Activated effector memory CD4-positive, alpha-beta T cell treated with anti-CD3 and anti-CD28 coated beads, Interleukin-2, amount 50 U/mL, for 16 hours (primary cell): ENCODE measurements around the gene FOXL1.

Source experiments
- DNase-seq: peaks from one replicate; pipeline ENCODE4 v3.0.0-alpha.2; 2020

The FOXL1 gene

DNA sequence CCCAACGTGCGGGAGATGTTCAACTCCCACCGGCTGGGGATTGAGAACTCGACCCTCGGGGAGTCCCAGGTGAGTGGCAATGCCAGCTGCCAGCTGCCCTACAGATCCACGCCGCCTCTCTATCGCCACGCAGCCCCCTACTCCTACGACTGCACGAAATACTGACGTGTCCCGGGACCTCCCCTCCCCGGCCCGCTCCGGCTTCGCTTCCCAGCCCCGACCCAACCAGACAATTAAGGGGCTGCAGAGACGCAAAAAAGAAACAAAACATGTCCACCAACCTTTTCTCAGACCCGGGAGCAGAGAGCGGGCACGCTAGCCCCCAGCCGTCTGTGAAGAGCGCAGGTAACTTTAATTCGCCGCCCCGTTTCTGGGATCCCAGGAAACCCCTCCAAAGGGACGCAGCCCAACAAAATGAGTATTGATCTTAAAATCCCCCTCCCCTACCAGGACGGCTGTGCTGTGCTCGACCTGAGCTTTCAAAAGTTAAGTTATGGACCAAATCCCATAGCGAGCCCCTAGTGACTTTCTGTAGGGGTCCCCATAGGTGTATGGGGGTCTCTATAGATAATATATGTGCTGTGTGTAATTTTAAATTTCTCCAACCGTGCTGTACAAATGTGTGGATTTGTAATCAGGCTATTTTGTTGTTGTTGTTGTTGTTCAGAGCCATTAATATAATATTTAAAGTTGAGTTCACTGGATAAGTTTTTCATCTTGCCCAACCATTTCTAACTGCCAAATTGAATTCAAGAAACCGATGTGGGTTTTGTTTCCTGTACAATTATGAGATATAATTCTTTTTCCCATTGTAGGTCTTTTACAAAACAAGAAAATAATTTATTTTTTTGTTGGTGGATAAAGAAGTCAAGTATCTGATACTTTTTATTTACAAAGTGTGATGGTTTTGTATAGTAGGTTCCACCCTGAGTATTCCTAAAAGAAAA lies 9.4 kb upstream of the FOXL1 start:
- no peak for DNase-seq

DNA sequence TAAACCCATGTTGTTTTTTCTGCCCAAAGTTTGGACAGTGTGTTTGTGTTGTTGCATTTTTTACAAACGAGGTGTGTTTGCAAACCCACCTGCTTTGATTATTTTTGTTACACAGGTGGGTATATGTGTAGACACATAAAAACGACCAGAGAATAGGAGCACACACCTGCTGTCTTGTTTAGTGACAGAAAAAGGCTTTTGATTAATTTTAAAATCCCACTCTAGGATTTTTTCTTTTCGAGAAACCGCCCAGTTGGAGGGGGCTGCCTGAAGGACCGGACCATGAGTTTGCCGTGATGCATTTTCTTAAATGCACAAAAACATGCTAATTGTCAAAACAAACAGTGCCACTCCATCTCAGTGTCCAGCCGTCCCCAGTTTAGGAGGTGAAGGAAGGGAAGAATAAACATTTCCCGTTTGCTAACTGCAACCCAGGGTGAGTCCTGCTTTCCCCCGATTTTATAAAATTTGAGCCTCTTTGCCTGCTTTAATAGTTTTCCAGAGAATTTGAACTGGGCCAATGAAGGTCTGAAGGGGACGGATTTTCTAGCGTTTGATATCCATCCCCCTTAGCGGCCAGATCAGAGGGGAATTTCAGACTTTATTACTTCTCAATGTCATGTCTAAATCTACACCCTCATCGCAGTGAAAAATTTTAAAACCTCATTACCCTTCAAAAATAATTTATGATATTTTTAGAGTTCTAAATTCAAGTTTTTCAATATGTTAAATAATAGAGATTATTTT lies 8.5 kb upstream of the FOXL1 start:
- no peak for DNase-seq

DNA sequence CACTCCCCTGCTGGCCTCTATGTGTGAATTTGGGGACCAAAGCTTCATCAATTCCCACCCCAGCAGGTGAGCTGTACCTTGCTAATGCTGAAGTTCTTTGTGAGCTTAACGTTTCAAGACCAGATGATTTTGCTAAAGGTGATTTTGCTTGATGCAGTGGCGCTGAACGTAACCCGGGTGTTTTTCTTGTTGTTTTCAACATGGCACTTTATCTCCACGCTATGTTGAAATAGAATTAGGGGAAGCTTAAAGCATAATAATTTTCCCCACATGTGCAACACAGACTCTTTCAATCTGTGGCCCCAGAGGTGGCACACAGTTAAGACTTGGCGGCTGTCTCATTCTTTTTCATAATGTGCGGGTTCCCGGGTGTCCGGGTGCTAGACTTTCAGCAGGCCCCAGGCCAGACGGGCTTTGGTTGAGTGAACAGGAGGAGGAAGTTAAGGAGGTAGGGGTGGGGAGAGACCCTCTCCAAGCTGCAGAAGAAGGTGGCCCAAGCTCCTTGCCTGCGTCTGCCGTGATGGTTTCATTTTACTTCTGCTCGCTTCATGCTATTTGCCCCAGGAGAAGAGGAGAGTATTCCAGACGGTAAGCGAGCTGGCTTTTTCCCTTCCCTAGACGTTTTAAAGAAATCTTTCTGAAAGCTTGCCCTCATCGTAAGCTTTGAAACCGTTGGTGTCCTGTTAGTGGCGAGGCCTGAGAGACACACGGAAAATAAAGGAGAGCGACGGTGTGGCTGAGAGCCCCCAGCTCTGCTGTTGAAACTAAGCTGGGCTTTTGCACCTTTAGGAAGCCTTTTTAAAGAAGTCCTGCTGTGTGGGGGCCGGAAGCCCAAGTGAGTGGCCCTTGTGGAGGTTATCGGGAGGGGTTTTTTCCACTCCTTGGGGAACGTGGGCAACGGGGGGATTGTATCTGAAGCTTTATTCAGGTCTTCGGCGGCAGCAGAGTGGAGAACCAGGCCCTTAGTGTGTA lies 7.5 kb upstream of the FOXL1 start:
- DNase-seq: no peak

DNA sequence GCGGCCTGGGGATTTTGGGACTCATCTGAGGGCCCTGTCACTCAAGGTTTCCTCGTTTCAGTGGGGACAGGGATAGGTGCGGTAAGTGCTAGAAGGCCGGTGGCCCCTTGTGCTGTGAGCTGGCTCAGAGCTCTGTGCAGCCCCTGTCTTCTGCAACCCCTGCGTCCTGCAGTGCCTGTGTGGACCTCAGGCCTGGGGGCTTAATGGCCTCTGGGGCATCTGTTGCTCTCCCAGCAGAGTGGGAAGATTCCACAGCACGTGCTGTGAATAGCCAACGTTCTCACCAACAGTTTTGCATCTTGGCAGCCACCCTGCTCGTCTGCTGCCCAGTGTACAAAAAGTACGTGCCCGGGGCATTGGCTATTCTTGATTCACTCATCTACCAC lies 6.8 kb upstream of the FOXL1 start:
- no peak for DNase-seq

DNA sequence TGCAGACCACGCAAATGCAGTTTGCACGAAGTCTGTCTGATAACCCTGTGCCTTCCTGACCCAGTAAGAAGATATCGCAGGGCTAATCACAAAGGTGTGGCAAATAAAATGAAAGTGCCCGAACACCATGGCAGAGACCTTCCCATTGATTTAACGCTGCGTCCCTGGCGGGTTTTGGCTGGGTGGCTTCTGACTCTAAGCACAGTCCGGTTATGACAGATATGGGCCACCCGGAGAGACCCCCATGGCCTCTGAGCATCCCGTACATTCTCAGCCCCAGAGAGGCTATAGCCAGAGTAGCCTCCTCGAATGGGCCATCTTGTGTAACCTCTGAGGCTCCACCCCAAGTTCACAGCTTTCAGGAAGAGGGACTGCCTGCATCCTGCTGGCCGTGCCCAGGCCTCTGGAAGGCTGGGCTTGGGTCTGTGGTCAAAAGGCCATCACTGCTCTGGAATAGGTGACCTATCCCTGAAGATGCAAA lies 6.3 kb upstream of the FOXL1 start:
- no peak for DNase-seq

DNA sequence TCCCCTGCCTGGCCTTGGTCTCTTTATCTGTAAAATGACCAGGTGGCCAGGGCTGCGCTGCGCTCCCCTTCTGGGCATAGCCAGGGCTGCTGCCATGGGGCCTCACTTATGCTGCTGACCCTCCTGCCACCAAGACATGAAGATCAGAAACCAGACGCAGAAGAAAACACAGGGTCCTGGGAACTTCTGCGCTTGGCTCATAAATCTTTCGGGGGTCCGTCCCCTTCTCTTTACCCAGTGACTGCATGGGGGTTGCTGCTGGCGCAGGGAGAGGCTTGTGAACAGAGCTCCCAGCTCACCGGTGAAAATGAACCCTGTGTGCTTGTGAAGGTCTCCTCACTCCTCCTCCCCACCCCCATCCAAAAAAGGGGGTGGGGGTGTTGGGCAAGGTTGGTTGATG lies 5.7 kb upstream of the FOXL1 start:
- DNase-seq: no peak

DNA sequence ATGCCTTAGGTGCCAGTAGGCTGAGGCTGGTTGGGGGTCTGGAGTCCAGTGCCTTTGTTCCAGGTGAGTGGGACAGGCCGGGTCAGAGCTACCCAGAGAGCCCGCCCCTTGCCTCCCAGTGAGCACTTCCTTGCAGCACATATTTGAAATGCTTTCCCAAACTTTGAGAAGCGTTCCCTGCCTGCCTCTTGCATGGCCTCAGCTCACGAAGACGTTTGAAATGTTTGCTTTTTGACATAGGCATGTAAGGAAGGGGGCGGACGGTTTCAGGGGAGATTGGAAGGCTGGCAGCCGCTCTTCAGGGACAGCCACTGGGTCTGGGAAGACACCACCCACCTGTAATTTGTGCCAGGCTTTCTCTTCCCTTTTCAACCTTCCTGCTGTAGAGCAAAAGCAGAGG lies 5.1 kb upstream of the FOXL1 start:
- no peak for DNase-seq

DNA sequence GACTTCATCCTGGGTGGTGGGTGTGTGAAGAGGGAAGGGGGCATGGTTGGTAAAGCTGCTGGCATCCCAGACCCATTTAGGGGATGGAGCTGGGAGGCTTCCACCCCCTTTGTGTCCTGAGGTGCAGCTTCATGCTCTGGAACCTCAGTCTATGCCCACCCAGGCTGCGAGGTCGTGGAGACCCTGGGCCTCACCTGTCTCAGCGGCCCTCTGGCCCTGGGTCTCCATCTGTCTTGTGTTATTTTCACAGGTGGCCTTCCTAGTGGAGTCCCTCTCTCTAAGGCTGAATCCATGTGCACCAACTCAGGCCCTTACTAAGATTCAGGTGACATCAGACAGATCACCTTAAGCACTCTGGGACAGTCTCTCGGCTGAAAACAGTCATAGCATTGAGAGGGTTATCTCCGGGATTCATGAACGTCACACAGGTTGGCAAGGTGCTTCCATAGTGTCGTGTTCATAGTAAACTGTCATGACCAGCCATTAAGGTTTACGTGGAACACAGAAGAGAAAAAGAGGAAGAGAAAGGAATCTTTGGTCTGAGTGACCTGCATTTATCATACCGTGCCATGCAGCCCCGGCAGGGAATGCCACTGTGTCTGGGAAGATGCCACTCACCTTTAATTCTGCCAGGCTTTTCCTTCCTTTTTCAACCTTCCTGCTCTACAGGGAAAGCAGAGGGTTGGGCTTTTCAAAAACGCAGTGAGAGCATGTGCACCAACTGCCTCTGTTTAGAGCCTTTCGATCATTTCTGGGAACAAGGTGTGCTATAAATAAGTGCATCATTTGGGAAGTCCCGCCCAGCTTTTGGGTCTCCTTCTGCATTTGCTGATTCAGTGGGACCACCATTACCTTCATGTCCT lies 4.5 kb upstream of the FOXL1 start:
- DNase-seq: no peak

DNA sequence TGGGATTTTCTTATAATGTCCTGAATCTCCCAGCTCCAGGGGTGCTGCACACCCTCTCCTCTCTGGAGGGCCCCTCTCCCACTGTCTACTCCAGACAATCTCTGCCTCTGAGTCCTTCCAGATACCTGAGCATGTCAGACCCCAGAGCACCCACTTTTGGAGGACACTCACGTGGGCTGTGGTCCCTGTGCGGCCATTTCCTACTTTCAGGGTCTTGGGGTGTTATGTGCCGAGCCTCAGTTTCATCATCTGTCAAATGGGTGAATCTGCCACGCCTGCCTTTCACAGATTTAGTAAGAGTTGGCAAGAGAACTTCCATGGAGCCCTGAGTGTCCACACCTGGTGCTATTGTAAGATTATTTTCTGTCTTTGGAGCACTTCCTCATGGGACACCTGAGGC lies 3.7 kb upstream of the FOXL1 start:
- DNase-seq: no peak

DNA sequence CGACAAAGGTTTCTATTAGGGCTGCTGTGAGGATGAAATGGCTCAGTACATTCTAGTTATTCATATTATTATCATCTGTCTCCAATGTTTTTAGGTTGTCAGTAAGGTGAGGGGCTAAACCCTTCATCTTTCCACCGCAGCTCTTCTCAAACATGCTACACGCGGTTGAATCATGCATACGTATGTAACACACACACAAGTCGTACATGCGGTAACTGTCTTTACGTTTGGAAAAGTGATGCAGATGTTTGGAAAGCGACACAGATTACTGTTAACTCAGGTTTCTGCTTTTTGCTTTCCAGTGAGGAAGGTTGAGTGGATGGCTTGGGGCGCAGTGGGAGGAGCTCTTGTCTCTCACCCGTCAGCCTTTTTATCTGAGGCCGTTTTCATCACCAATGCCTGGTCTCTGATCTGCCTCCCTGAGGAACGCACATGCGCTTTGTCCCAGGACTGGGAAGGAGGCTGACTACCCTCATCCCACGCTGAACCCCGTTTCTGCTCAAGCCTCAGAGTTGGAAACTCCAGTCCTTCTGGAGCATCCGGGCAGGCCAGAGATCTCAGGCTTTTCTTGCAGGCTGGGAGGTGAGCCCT lies 3.2 kb upstream of the FOXL1 start:
- DNase-seq: no peak

DNA sequence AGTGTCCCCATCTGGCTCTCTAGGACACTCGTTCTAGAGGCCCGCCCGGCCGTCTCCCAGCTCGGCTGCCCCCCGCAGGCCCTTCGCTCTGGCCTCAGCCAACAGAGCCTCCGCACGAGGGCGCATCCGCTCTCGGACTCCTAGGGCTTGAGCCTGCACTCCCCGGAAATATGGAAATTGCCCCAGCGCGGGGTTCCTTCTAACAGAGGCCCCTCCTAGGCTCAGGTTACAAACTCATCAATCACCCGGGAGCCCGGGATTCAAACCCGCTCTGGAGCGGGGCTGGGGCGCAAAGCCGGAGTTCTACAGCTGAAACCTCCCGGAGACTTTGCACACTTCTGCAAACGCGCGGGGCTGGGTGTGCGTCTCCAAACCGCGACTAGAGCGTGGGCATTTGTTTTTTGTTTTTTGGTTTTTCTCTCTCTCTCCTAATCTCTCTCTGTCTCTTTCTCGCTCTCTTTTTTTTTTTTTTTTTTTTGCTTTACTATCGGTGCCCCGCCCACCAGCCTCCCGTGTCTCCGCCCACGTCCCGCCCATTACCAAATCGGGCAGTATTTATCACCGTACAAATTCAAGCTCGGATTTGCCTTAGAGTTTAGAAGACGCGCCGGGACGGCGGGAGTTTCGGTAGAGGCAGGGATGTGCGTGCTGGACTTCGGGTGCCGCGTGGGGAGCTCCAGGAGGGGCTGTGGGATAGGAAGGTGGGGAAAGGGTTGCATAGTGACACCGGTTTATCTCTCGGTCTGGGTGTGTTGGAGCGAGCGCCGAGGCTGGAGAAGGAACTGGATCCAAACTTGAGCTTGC lies 2.4 kb upstream of the FOXL1 start:
- DNase-seq: peak; percentile 75

DNA sequence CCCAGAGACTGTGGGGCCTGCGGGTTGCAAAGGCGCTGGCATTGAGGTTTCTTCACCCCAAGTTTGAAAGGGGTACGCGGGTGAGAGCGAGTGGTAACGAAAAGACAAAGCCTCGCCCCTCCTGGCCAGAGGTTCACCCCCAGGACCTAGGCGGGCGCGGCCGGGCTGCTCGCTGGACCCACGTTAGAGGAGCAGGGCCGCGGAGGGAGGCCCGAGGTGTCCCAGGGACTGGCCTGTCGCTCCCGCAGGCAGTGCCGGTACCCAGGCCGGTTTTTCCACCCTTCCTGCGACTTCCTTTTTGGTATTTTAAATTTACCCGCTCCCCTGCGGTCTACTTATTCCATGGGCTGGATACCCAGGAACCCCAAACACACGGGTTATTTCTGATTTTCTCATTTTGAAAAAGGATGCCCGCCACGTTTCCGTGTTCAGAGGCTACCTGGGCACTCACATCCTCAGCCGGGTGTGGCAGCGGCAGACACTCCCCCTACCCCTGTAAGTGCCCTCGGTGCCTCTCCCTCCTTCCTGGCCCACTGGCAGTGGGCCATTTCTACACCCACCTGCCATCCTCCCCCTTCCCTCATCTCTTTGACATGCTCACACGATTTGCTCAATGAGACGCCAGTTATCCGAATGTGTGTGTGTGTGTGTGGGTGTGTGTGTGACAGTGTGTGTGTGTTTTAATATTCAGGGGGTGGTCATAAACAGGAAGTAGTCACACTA lies 1.6 kb upstream of the FOXL1 start:
- no peak for DNase-seq

DNA sequence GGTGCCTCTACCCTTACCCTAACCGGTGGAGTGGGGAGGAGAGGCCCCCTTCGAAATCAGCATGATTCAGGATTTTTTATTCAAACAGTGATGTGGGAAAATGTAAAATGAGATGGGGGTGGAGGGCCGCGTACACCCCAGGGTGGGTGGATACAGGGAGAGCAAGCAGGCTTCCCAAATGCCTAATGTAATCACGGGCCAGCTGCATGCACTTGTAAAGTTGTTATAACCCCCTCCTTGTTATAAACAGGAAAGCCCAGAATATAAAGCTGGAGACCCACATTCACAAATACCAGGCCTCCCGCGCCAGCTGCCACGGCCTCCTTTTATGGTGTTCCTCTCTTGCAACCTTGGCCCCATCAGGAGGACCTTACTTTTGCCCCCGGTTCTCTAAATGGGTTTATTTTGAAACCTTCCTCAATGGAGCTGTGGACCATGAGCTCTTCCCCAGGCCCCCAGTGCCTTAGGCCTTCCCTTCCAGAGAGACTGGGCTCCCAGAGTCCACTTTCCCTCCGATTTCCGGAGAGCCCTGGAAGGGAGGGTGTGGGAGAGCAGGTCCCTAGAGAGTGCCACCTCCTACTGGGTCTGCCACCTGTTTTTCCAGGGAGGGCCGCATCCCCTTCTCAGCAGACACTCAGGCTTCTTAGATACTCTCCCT lies 906 bp upstream of the FOXL1 start:
- DNase-seq: no peak

DNA sequence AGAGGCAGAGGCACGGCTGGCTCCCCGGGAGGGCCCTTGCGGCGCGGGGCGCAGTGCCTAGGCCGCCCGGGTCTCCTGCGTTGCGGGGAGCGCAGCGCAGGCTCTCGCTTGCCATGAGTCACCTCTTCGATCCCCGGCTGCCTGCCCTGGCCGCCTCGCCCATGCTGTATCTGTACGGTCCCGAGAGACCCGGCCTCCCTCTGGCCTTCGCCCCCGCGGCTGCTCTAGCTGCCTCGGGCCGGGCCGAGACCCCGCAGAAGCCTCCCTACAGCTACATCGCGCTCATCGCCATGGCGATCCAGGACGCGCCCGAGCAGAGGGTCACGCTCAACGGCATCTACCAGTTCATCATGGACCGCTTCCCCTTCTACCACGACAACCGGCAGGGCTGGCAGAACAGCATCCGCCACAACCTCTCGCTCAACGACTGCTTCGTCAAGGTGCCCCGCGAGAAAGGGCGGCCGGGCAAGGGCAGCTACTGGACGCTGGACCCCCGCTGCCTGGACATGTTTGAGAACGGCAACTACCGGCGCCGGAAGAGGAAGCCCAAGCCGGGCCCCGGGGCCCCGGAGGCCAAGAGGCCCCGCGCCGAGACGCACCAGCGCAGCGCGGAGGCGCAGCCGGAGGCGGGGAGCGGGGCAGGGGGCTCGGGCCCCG lies 390 bp downstream of the FOXL1 start:
- no peak for DNase-seq

DNA sequence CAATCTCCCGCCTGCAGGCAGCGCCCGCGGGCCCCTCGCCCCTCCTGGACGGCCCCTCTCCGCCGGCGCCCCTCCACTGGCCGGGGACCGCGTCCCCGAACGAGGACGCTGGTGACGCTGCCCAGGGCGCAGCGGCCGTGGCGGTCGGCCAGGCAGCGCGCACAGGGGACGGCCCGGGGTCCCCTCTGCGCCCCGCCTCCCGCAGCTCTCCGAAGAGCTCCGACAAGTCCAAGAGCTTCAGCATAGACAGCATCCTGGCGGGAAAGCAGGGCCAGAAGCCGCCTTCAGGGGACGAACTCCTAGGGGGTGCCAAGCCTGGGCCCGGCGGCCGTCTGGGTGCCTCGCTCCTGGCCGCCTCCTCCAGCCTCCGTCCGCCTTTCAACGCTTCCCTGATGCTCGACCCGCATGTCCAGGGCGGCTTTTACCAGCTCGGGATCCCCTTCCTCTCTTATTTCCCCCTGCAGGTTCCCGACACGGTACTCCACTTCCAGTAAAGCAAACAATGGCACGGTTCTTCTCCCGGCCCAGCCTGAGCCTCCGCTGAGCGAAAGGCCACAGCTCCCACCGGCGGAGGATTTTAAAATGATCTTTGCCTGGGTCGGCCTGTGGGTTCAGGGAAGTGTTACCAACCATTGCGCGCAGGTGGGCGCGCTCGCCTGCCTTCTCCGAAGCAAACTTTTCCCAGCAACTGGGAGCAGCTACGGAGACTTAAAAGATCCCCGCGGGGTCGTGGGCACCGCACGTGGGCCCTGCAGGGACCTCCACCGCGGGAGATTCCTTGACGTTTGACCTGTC lies 1.1 kb downstream of the FOXL1 start:
- DNase-seq: no peak

DNA sequence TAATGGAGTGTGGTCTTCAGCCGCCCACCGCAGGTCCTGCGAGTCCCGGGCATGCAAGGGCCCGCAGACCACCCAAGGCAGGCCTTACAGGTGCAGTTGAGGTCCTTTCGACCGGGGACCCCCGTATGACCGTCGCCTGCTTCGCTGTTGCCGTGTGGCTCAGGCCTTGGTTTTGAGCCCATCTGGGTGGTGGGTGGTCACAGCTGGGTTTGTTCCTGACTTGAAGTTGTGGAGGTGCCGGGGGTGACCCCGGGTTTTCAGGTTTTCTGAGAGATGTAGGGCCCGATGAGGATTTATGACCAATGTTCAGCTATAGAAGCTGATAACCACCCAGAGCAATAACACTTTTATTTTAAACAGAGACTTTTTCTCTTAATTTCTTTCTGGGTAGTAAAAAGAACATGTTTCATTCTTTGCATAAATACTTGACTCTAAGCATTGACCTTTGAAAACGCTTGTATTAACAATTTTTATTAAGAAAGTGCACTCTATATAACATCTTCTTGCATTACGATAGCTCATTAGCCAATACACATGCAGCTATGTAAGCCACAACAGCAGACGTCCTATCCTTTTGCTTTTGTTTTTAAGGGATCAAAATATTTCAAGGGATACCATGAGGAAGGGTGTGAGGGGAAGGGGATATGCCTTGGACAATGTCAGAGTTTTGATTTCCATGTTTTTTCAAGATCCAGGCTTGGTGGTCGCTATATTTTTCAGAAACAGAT lies 1.9 kb downstream of the FOXL1 start:
- DNase-seq: no peak

DNA sequence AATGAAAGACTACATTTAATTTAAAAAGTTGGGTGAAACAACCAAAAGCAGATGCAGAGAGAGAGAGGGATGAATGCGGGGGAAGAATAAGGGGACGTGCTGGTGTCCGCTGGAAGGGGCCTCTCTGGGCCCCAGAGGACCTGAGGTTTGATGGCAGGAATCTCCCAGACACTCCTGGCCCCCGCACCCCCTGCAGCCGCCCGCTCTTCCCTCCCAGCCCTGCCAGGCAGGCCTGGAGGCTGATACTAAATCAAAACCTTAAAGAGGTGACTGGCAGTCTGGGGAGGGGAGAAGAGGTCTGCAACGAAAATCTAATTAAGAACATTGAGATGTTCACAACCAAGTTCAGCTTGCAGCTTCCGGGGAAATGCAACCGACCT lies 2.4 kb downstream of the FOXL1 start:
- no peak for DNase-seq
